C4-2B (cell line): Measurements from ENCODE around the gene FLYWCH1.

Experiments
- CTCF ChIP-seq: fragments of 450-650 bp; conservative IDR thresholded peaks from 2 replicates; pipeline ENCODE4 v1.5.1; 2017; ENCODE audit warnings: mild to moderate bottlenecking
- ZFX ChIP-seq: fragments of 450-650 bp; IDR thresholded peaks from 2 replicates; pipeline ENCODE4 v1.6.1; 2017

- TF ChIP-seq CTCF (no peak), ZFX (no peak)
Observed at GRCh38 chr16:2990891-2991290, 79.2 kb downstream of the FLYWCH1 start.
